Subcutaneous abdominal adipose tissue (tissue), 5 donors: Measurements from ENCODE around the gene CER1.
"Not testable (repeated sequence)": the region's sequence is repeated elsewhere in the genome, so short reads cannot be mapped to it uniquely, and the experiment has no call there.

Experiments used
- H3K27ac ChIP-seq: one replicate; pipeline ENCODE4 v1.7.0; 2013; ENCODE audit warnings: low read depth, mild to moderate bottlenecking, inconsistent platforms, low read length, moderate library complexity
- H3K27me3 ChIP-seq, 5 donors: one replicate each; pipeline ENCODE4 v1.7.0; 2013; ENCODE audit warnings: low read length in 5 of 5, inconsistent platforms in 1 of 5; ENCODE audit not compliant: control insufficient read depth in 5 of 5, insufficient read depth in 4 of 5
- H3K36me3 ChIP-seq, 5 donors: one replicate each; pipeline ENCODE4 v1.7.0; 2013; ENCODE audit warnings: low read length in 5 of 5; ENCODE audit not compliant: control insufficient read depth in 5 of 5, insufficient read depth in 5 of 5
- H3K4me1 ChIP-seq, 5 donors: one replicate each; pipeline ENCODE4 v1.7.0; 2013; ENCODE audit warnings: low read length in 5 of 5, mild to moderate bottlenecking in 3 of 5, moderate library complexity in 1 of 5; ENCODE audit not compliant: control insufficient read depth in 5 of 5, insufficient read depth in 5 of 5
- H3K4me3 ChIP-seq, 5 donors: one replicate each; pipeline ENCODE4 v1.7.0; 2013; ENCODE audit warnings: low read length in 5 of 5, low read depth in 1 of 5
- H3K9ac ChIP-seq, 5 donors: one replicate each; pipeline ENCODE4 v1.7.0; 2013; ENCODE audit warnings: low read length in 5 of 5, mild to moderate bottlenecking in 4 of 5, moderate library complexity in 3 of 5
- H3K9me3 ChIP-seq, 5 donors: one replicate each; pipeline ENCODE4 v1.7.0; 2013; ENCODE audit warnings: low read length in 5 of 5; ENCODE audit not compliant: control insufficient read depth in 5 of 5
- donor health status: healthy.
- donor health status: healthy.
- donor health status: healthy.
- donor health status: healthy.
- donor health status: healthy.

CER1 gene

DNA sequence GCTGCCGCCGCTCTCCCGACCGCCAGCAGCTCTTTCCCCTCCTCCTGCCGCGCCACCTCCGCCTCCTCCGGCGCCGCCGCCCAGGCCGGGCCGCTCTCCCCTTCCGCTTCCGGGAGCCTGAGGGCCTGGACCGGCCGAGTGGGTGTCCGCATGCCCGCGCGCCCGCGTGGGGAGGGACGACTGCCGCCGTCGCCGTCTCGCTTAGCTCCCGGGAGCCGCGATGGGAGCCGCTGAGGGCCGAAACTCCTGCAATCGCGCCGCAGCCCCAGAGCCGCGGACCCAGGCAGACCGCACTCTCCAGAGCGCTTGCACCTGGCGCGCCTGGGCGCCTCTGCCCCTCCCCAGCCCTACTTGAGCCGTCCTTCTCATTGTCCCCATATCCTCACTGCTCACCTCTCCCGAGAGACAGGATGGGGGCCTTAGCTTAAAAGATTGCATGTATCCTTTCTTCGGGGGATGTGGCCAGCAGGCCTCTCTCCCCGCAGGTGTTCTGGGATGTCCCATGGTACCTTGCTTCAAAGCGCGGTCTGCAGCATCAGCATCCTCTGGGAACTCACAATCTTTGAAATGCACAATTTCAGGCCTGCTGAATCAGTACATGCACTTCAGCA lies 29.2 kb downstream of the CER1 start, which contains the start of gene ZDHHC21:
Gene ZDHHC21, minus strand, starts transcription at position 182 of the 611 bp plus-strand sequence. CDS start 19,092 bp downstream, outside the sequence.
- peak within 1 kb of the TSS; percentile 57 to 81 (median 74) for H3K9ac ChIP-seq
- H3K4me1 ChIP-seq: peaks cover 2 to 17% (median 17%) of the 10 kb centered on the region in 5 donors
- H3K27me3 ChIP-seq: no peaks in the 10 kb centered on the region
- H3K4me3 ChIP-seq: peak within 1 kb of the TSS; percentile 76 to 86 (median 81)
- no peak within 1 kb of the TSS for H3K27ac ChIP-seq
- H3K9me3 ChIP-seq: no peaks in the 10 kb centered on the region
- peaks cover 0 to 14% (median 4%) of the 10 kb centered on the region in 5 donors for H3K36me3 ChIP-seq

DNA sequence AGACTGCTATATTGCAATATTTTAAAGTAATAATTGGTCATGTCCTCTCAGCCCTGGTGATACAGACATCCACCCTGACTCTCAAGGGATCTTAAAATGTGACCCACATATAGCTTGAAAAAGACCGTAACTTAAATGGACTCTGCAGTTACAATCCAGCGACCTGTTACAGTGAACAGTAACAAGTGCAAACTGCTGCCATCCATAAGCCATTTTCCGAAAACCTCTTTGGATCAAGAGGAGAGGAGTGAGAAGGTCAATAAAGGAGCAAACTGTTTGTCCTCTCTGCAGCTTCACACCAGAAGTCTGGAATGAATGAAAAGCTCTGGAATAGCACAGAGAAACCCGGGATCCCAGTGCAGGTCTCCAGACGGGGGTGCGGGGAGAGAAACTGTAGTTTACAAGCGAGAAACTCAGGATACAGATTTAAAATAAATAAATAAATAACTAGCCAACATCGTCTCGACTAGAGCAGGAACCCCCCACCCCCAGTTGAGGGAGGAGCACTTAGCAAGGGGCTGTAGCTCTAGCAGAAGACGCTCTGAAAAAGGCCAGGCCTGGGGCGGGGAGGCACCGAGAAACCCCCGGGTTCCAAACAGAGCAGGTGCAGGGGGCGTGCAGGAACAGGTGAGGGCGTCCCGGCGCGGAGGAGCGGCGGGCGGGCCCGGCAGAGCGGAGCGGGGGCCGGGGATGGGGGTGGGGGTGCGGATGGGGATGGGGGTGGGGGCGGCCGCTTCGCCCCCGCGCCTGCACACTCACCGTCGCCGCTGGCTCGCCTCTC lies 29.9 kb downstream of the CER1 start:
- Histone ChIP-seq H3K9ac (peak overlapping the region; percentile 57 to 81 (median 74)), H3K27ac (no peak overlapping the region), H3K4me1 (peaks cover 2 to 17% (median 17%) of the 10 kb centered on the region in 5 donors), H3K36me3 (peaks cover 0 to 14% (median 7%) of the 10 kb centered on the region in 5 donors), H3K9me3 (no peaks in the 10 kb centered on the region), H3K4me3 (peak overlapping the region; percentile 73 to 86 (median 78)), H3K27me3 (no peaks in the 10 kb centered on the region)

DNA sequence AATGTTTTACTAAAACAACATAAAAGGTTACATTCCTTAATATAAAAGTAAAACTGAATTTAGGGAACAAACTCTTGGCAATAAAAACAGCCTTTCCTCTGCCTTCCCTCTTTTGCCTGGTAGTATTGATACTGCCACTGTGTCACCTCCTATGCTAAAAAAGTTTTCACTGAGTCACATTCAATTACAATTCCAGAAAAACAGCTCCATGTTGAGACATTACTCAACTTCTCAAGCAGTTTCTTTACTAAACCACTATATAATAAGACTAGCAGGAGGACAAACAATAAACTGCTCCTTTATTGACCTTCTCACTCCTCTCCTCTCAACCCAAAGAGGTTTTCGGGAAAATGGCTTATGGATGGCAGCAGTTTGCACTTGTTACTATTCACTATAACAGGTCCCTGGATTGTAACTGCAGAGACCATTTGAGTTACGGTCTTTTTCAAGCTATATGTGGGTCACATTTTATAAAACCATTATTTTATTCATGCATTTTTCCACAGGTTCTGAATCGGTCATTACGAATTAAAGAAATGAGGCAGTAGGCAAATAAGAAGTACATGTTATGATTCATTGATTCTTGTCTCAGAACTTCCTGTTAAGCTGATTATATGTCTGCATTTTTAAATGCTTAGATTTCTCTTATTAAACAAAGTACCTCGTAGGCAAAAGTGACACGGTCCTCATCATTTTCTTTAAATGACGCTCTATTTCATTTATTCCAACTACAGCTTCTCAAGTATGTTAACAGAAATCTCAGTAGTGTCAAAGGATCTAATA lies 31.4 kb downstream of the CER1 start:
- Histone ChIP-seq H3K4me1 (peaks cover 2 to 21% (median 17%) of the 10 kb centered on the region in 5 donors), H3K27ac (no peak overlapping the region)

DNA sequence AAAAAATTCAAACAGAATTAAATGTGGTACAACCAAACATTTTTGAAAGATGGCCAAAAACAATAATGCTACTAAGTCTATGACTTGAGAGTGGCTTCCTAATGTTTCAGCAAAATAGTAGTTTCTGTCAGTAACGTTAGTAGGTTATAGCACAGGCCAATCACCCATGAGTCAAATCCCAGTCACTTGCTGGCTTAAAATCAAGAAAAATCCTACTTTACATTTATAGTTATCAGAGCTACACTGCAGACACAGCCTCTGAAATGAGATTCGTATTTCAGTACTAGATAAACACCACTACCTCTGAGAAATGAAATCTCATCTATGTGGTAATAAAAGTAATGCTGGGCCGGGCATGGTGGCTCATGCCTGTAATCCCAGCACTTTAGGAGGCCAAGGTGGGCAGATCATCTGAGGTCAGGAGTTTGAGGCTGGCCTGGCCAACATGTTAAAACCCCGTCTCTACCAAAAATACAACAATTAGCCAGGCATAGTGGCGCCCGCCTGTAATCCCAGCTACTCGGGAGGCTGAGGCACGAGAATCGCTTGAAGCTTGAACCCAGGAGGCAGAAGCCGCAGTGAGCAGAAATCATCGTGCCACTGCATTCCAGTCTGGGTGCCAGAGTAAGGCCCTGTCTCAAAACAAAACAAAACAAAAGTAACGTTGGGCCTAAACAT lies 35.4 kb downstream of the CER1 start:
- H3K27ac ChIP-seq: no peak overlapping the region
- peaks cover 3 to 20% (median 10%) of the 10 kb centered on the region in 5 donors for H3K36me3 ChIP-seq
- peaks cover 0 to 10% (median 5%) of the 10 kb centered on the region in 5 donors for H3K4me1 ChIP-seq
- H3K9ac ChIP-seq: no peak overlapping the region
- no peak overlapping the region for H3K4me3 ChIP-seq
- no peaks in the 10 kb centered on the region for H3K9me3 ChIP-seq
- no peaks in the 10 kb centered on the region for H3K27me3 ChIP-seq

More for the DNA sequence above, 31.4 kb downstream of the CER1 start:
- no peaks in the 10 kb centered on the region for H3K9me3 ChIP-seq
- no peak overlapping the region for H3K4me3 ChIP-seq
- no peaks in the 10 kb centered on the region for H3K27me3 ChIP-seq
- peaks cover 3 to 20% (median 10%) of the 10 kb centered on the region in 5 donors for H3K36me3 ChIP-seq
- peak overlapping the region in 3 of 5 donors; percentile 9 to 40 (median 30) for H3K9ac ChIP-seq

DNA sequence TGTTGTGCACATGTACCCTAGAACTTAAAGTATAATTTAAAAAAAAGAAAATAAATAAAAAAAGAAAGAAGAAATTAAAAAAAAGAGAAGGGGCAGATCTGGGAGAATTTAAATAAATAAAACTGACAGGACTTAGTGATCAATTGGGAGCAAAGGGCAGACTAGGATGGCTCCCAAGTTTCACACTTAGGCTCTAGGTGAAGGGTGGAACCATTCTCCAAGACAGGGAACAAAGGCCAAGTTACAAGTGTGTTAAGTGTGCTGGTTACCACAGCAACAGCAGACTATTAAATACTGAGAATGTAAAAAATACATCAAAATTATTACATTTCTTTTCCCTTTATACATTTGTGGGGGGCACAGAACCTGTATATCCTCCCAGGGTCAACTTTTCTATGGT lies 36.4 kb downstream of the CER1 start:
- H3K4me3 ChIP-seq: no peak overlapping the region
- peaks cover 3 to 20% (median 10%) of the 10 kb centered on the region in 5 donors for H3K36me3 ChIP-seq
- no peaks in the 10 kb centered on the region for H3K9me3 ChIP-seq
- no peak overlapping the region for H3K27ac ChIP-seq
- no peak overlapping the region for H3K9ac ChIP-seq
- H3K27me3 ChIP-seq: no peaks in the 10 kb centered on the region
- H3K4me1 ChIP-seq: peaks cover 0 to 6% (median 0%) of the 10 kb centered on the region in 5 donors

DNA sequence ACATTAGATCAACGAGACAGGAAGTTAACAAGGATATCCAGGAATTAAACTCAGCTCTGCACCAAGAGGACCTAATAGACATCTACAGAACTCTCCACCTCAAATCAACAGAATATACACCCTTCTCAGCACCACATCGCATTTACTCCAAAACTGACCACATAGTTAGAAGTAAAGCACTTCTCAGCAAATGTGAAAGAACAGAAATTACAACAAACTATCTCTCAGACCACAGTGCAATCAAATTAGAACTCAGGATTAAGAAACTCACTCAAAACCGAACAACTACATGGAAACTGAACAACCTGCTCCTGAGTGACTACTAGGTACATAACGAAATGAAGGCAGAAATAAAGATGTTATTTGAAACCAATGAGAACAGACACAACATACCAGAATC lies 39.9 kb downstream of the CER1 start:
- not testable (repeated sequence) for H3K4me1 ChIP-seq, H3K9ac ChIP-seq, H3K36me3 ChIP-seq, H3K9me3 ChIP-seq, H3K27me3 ChIP-seq, H3K4me3 ChIP-seq, H3K27ac ChIP-seq

DNA sequence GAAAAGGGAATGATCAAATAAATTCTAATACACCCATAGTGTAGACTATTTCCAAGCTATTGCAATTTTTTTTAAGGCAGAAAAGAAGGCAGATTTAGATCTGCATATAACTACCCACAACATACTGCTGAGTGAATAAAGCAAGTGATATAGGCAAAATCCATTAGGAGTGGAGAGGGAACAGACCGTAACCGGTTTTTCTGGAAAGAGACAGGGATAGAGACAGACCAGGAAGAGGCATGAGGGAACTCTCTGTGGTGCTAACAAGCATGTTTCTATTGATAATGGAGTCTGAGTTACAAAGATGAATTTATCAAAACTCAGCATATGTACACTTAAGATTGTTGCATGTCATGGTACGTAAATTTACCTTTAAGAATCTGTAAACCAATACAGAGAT lies 43.8 kb downstream of the CER1 start:
- H3K36me3 ChIP-seq: peaks cover 0 to 13% (median 0%) of the 10 kb centered on the region in 5 donors
- no peak overlapping the region for H3K9ac ChIP-seq
- no peaks in the 10 kb centered on the region for H3K27me3 ChIP-seq
- no peaks in the 10 kb centered on the region for H3K4me1 ChIP-seq
- no peak overlapping the region for H3K27ac ChIP-seq
- H3K9me3 ChIP-seq: no peaks in the 10 kb centered on the region
- no peak overlapping the region for H3K4me3 ChIP-seq

DNA sequence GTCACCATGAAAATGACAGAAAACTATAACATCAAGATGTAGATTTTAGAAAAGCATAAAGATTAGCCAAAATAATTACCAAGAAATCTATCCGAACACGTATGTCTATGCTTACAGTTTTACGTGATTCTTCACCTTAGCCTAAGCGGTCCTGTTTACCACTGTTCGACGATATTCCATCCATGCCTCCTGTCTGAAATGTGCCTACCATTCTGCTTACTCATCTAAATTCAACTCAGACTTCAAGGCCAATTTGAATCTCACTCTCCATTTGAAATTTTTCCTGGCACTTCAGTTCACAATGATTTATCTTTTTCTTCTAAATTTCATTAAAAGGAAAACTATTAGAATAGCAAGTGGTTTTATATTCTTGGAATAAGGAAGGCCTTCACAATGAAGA lies 44.7 kb downstream of the CER1 start:
- H3K9me3 ChIP-seq: no peaks in the 10 kb centered on the region
- no peak overlapping the region for H3K4me3 ChIP-seq
- H3K4me1 ChIP-seq: no peaks in the 10 kb centered on the region
- no peak overlapping the region for H3K9ac ChIP-seq
- no peak overlapping the region for H3K27ac ChIP-seq
- no peaks in the 10 kb centered on the region for H3K27me3 ChIP-seq
- peaks cover 0 to 13% (median 0%) of the 10 kb centered on the region in 5 donors for H3K36me3 ChIP-seq

DNA sequence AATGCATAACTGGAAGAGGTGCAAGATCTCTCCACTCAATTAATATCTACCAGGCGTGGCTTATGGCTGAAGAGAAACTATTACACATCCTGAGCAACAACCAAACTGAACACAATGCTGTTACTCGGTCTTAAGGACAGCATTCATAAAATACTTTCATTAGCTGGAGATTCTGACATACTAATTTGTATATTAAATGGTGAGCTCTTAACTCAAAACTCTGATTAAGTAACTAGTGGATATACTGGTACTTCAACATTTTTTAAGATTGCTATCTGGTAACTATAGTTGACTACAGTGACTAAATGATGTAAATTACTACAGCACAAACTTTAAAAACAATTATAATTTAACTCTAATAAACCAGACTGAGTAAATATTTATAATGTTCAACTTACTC lies 45.1 kb downstream of the CER1 start:
- H3K4me1 ChIP-seq: no peaks in the 10 kb centered on the region
- H3K27me3 ChIP-seq: no peaks in the 10 kb centered on the region
- H3K4me3 ChIP-seq: no peak overlapping the region
- H3K9ac ChIP-seq: no peak overlapping the region
- peaks cover 0 to 13% (median 2%) of the 10 kb centered on the region in 5 donors for H3K36me3 ChIP-seq
- H3K27ac ChIP-seq: no peak overlapping the region
- H3K9me3 ChIP-seq: no peaks in the 10 kb centered on the region
